ENCODE measurements around the gene RACGAP1.
A peak's percentile ranks its signal among the peaks of the same experiment; 100 is the strongest.

RACGAP1 gene

GRCh38 chr12:50025187-50026059 is at the start of gene RACGAP1:
TSS of gene RACGAP1 (minus strand) at chr12:50025494. CDS start at chr12:50016715, 8,779 bp downstream.
- peak; percentile 99 for ATAC-seq

GRCh38 chr12:50073712-50074111 is 48.4 kb upstream of the RACGAP1 start:
- no peak for ATAC-seq

GRCh38 chr12:50073206-50073605 is 47.9 kb upstream of the RACGAP1 start:
- ATAC-seq, result no peak

- no peak for ATAC-seq
Observed at GRCh38 chr12:50072198-50072907, 47.1 kb upstream of the RACGAP1 start.

- ATAC-seq, result peak; percentile 44 to 52
Observed at GRCh38 chr12:50070314-50071060, 45.2 kb upstream of the RACGAP1 start.

- no peak for ATAC-seq
Observed at GRCh38 chr12:50069539-50069938, 44.2 kb upstream of the RACGAP1 start.

GRCh38 chr12:50069069-50069468 is 43.8 kb upstream of the RACGAP1 start:
- no peak for ATAC-seq

- no peak for ATAC-seq
Observed at GRCh38 chr12:50066402-50066801, 41.1 kb upstream of the RACGAP1 start.

GRCh38 chr12:50065726-50066310 is 40.5 kb upstream of the RACGAP1 start:
- no peak for ATAC-seq

- no peak for ATAC-seq
Observed at GRCh38 chr12:50062728-50063460, 37.6 kb upstream of the RACGAP1 start.

- ATAC-seq, result no peak
Observed at GRCh38 chr12:50061946-50062686, 36.8 kb upstream of the RACGAP1 start.

GRCh38 chr12:50061171-50061570 is 35.9 kb upstream of the RACGAP1 start:
- no peak for ATAC-seq

- no peak for ATAC-seq
Observed at GRCh38 chr12:50060120-50060468, 34.8 kb upstream of the RACGAP1 start.

- ATAC-seq, result peak; percentile 60 to 71
Observed at GRCh38 chr12:50059440-50060119, 34.3 kb upstream of the RACGAP1 start.

- no peak for ATAC-seq
Observed at GRCh38 chr12:50058743-50059312, 33.5 kb upstream of the RACGAP1 start.

GRCh38 chr12:50057896-50058670 is 32.8 kb upstream of the RACGAP1 start:
- ATAC-seq, result no peak

- ATAC-seq, result peak; percentile 47 to 66
Observed at GRCh38 chr12:50057000-50057841, 31.9 kb upstream of the RACGAP1 start, which contains the start of gene ASIC1. TSS of gene ASIC1 (plus strand) at chr12:50057596. CDS start at chr12:50058767, 1,171 bp downstream.

GRCh38 chr12:50056639-50056976 is 31.3 kb upstream of the RACGAP1 start:
- ATAC-seq, result no peak
